NB4 (cell line): Measurements from ENCODE around the gene ANKRD6.

Experiments used
- POLR2A ChIP-seq: IDR thresholded peaks from 2 replicates; pipeline ENCODE4 v1.6.1; 2011; ENCODE audit warnings: mild to moderate bottlenecking; ENCODE audit not compliant: insufficient read length; ENCODE audit errors: extremely low read depth
- TF ChIP-seq, protein P1 (sequence below): IDR thresholded peaks from one replicate; pipeline ENCODE4 v1.5.1; 2012; ENCODE audit warnings: low read depth, low read length
- TF ChIP-seq, protein P2 (sequence below): IDR thresholded peaks from 2 replicates; pipeline ENCODE4 v1.6.1; 2011; ENCODE audit warnings: low read depth, low read length

GRCh38 chr6:89479897-89480296 lies 46.9 kb downstream of the ANKRD6 start:
- TF ChIP-seq, protein P1, sequence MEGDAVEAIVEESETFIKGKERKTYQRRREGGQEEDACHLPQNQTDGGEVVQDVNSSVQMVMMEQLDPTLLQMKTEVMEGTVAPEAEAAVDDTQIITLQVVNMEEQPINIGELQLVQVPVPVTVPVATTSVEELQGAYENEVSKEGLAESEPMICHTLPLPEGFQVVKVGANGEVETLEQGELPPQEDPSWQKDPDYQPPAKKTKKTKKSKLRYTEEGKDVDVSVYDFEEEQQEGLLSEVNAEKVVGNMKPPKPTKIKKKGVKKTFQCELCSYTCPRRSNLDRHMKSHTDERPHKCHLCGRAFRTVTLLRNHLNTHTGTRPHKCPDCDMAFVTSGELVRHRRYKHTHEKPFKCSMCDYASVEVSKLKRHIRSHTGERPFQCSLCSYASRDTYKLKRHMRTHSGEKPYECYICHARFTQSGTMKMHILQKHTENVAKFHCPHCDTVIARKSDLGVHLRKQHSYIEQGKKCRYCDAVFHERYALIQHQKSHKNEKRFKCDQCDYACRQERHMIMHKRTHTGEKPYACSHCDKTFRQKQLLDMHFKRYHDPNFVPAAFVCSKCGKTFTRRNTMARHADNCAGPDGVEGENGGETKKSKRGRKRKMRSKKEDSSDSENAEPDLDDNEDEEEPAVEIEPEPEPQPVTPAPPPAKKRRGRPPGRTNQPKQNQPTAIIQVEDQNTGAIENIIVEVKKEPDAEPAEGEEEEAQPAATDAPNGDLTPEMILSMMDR, result no peak
- no peak for TF ChIP-seq POLR2A
- TF ChIP-seq, protein P2, sequence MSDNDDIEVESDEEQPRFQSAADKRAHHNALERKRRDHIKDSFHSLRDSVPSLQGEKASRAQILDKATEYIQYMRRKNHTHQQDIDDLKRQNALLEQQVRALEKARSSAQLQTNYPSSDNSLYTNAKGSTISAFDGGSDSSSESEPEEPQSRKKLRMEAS, result no peak
